ENCODE data around the gene SLC25A21.

DNA sequence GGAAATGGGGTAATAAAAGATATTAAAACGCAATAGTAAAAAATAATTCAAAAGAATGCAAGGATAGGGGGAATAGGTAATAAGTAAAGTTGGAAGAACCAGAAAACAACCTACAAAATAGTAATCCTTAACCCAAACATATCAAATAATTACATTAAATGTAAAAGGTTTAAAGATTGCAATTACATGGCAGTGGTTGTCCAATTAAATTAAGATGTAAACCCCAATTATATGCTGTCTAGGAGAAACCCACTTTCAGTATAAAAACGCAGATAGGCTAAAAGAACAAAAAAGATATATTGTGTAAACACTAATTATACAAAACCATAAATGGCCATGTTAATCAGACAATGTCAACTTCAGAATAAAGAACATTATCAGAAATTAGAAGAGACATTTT lies 247.3 kb downstream of the SLC25A21 start:
- TF ChIP-seq POLR2A (IDR thresholded peaks at IDR 0.05) (no peak), POLR2AphosphoS5 (IDR thresholded peaks at IDR 0.05) (no peak), EP300 (IDR thresholded peaks at IDR 0.05; ENCODE audit: low read depth) (no peak)
- TF ChIP-seq, protein P1, sequence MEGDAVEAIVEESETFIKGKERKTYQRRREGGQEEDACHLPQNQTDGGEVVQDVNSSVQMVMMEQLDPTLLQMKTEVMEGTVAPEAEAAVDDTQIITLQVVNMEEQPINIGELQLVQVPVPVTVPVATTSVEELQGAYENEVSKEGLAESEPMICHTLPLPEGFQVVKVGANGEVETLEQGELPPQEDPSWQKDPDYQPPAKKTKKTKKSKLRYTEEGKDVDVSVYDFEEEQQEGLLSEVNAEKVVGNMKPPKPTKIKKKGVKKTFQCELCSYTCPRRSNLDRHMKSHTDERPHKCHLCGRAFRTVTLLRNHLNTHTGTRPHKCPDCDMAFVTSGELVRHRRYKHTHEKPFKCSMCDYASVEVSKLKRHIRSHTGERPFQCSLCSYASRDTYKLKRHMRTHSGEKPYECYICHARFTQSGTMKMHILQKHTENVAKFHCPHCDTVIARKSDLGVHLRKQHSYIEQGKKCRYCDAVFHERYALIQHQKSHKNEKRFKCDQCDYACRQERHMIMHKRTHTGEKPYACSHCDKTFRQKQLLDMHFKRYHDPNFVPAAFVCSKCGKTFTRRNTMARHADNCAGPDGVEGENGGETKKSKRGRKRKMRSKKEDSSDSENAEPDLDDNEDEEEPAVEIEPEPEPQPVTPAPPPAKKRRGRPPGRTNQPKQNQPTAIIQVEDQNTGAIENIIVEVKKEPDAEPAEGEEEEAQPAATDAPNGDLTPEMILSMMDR (IDR thresholded peaks at IDR 0.05) = no peak
